ENCODE results near the gene ATP8A1.

ATP8A1 gene

DNA sequence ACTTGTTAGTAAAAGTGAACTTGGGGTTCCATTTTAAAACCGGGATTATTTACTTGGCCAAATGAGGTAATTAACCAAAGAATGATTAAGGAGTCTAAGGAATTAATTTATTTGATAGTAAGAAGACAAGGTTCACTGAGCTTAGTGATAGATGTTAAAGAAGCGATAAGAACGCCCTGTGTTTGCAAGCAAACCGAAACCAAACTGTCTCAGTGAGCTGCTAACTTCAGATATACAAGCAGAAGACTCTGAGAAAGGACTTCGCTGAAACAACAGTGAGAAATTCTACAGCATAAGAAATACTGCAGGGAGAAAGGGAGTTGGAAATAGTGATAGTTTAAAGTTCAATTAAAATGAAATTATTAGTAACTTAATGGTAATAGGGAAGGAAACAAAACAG lies 297.2 kb downstream of the ATP8A1 start:
- peak; percentile 15 for DNase-seq

Data from kidney glomerular epithelial cell (primary cell).